Stimulated activated CD4-positive, alpha-beta T cell treated with anti-CD3 and anti-CD28 coated beads, Interleukin-15, amount 100 ng/mL, for 1 hour (primary cell): Measurements from ENCODE around the gene TMPRSS6.
A peak's percentile ranks its signal among the peaks of the same experiment; 100 is the strongest.

ENCODE experiments used
- DNase-seq, 2 donors: peaks; one replicate each; pipeline ENCODE4 v3.0.0-alpha.2; 2020; ENCODE audit warnings: low read depth in 1 of 2, low spot score in 1 of 2

The TMPRSS6 gene

GRCh38 chr22:37068859-37069258, 40.7 kb downstream of the TMPRSS6 start:
- DNase-seq: no peak

- DNase-seq: no peak
Observed at GRCh38 chr22:37067428-37067827, 42.1 kb downstream of the TMPRSS6 start.

- no peak for DNase-seq
Observed at GRCh38 chr22:37065961-37066360, 43.6 kb downstream of the TMPRSS6 start.

GRCh38 chr22:37065180-37065579, 44.3 kb downstream of the TMPRSS6 start:
- no peak for DNase-seq

GRCh38 chr22:37064553-37064952, 45.0 kb downstream of the TMPRSS6 start:
- no peak for DNase-seq

- no peak for DNase-seq
Observed at GRCh38 chr22:37063431-37064420, 45.8 kb downstream of the TMPRSS6 start.

- no peak for DNase-seq
Observed at GRCh38 chr22:37062702-37063381, 46.7 kb downstream of the TMPRSS6 start.

- no peak for DNase-seq
Observed at GRCh38 chr22:37062376-37062675, 47.2 kb downstream of the TMPRSS6 start.

GRCh38 chr22:37061611-37062375, 47.7 kb downstream of the TMPRSS6 start:
- no peak for DNase-seq

GRCh38 chr22:37060801-37061610, 48.5 kb downstream of the TMPRSS6 start:
- DNase-seq: peak in 1 of 2 donors; percentile 31

GRCh38 chr22:37059876-37060449, 49.5 kb downstream of the TMPRSS6 start:
- no peak for DNase-seq

GRCh38 chr22:37058917-37059701, 50.4 kb downstream of the TMPRSS6 start:
- DNase-seq: no peak

- DNase-seq: no peak
Observed at GRCh38 chr22:37057796-37058510, 51.6 kb downstream of the TMPRSS6 start.

GRCh38 chr22:37057226-37057625, 52.3 kb downstream of the TMPRSS6 start:
- no peak for DNase-seq

- no peak for DNase-seq
Observed at GRCh38 chr22:37056246-37056645, 53.3 kb downstream of the TMPRSS6 start.

- no peak for DNase-seq
Observed at GRCh38 chr22:37054600-37055365, 54.7 kb downstream of the TMPRSS6 start.

GRCh38 chr22:37054056-37054395, 55.5 kb downstream of the TMPRSS6 start:
- DNase-seq: no peak

- DNase-seq: no peak
Observed at GRCh38 chr22:37053310-37054055, 56.0 kb downstream of the TMPRSS6 start.
